HepG2 (cell line): ENCODE measurements around the gene THOC2. TPM values are rescaled to one million over a fixed set of nuclear protein-coding genes. Genes with fewer than 3 reads are reported as not detected.

Source experiments
- MTA3 ChIP-seq: sonication (generic); formaldehyde crosslinking; IDR thresholded peaks from 2 replicates; pipeline ENCODE4 v1.4.0; 2020; ENCODE audit warnings: missing genetic modification reagents
- SUZ12 ChIP-seq: fragments of 150-350 bp; IDR thresholded peaks from 2 replicates; pipeline ENCODE4 v1.6.1; 2014; ENCODE audit warnings: low read depth, low read length
- ZNF234 ChIP-seq: sonication (generic); formaldehyde crosslinking; conservative IDR thresholded peaks from 2 replicates; pipeline ENCODE4 v1.5.1; 2020; ENCODE audit warnings: mild to moderate bottlenecking, missing genetic modification reagents
- ZNF747 ChIP-seq: sonication (generic); formaldehyde crosslinking; IDR thresholded peaks from 2 replicates; pipeline ENCODE4 v1.8.1; 2023; ENCODE audit warnings: missing genetic modification reagents, mild to moderate bottlenecking, borderline replicate concordance
- polyA plus RNA-seq, 8 experiments: library from polyadenylated mRNA; depleted of rRNA in 3 of 8; stranded (reverse) in 7 of 8; unstranded in 1 of 8; fragments of >200 nt; fragmentation: Illumina TruSeq in 4 of 8; extraction: Trizol in 4 of 8; gene quantifications; 2 replicates each; pipeline versions ENCODE4 v1.2.1 to v1.2.3, GENCODE V29; 2011 to 2016; ENCODE audit warnings: low read depth in 4 of 8, missing spikeins in 1 of 8, mixed read lengths in 1 of 8; ENCODE audit not compliant: insufficient read depth in 1 of 8
- total RNA-seq, 5 experiments: library from RNA; depleted of rRNA; stranded (reverse); fragments of >200 nt; fragmentation: Illumina TruSeq; extraction: Trizol; gene quantifications; 2 replicates each; pipeline ENCODE4 v1.2.3, GENCODE V29; 2016; ENCODE audit warnings: low read depth in 1 of 5
- TF ChIP-seq, protein P1 (sequence below): sonication (generic); formaldehyde crosslinking; conservative IDR thresholded peaks from 2 replicates; pipeline ENCODE4 v1.4.0; 2020; ENCODE audit warnings: mild to moderate bottlenecking, missing genetic modification reagents, moderate library complexity
- TF ChIP-seq, protein P2 (sequence below): sonication (generic); formaldehyde crosslinking; IDR thresholded peaks from 2 replicates; pipeline ENCODE4 v1.4.0; 2020; ENCODE audit warnings: missing genetic modification reagents, borderline replicate concordance
- TF ChIP-seq, protein P3 (sequence below): sonication (generic); formaldehyde crosslinking; IDR thresholded peaks from 2 replicates; pipeline ENCODE4 v1.9.0; 2021; ENCODE audit warnings: missing genetic modification reagents, borderline replicate concordance

THOC2 gene
- total and polyA plus RNA-seq, 2 of the 13 experiments (the other 11 are each of a cell fraction or from before 2014, with no cell fraction given) = 87.1 to 101 TPM

- TF ChIP-seq ZNF747 (no peak), ZNF234 (CRISPR knock-in tag) (no peak), SUZ12 (no peak), MTA3 (CRISPR knock-in tag) (no peak)
- TF ChIP-seq, protein P1, sequence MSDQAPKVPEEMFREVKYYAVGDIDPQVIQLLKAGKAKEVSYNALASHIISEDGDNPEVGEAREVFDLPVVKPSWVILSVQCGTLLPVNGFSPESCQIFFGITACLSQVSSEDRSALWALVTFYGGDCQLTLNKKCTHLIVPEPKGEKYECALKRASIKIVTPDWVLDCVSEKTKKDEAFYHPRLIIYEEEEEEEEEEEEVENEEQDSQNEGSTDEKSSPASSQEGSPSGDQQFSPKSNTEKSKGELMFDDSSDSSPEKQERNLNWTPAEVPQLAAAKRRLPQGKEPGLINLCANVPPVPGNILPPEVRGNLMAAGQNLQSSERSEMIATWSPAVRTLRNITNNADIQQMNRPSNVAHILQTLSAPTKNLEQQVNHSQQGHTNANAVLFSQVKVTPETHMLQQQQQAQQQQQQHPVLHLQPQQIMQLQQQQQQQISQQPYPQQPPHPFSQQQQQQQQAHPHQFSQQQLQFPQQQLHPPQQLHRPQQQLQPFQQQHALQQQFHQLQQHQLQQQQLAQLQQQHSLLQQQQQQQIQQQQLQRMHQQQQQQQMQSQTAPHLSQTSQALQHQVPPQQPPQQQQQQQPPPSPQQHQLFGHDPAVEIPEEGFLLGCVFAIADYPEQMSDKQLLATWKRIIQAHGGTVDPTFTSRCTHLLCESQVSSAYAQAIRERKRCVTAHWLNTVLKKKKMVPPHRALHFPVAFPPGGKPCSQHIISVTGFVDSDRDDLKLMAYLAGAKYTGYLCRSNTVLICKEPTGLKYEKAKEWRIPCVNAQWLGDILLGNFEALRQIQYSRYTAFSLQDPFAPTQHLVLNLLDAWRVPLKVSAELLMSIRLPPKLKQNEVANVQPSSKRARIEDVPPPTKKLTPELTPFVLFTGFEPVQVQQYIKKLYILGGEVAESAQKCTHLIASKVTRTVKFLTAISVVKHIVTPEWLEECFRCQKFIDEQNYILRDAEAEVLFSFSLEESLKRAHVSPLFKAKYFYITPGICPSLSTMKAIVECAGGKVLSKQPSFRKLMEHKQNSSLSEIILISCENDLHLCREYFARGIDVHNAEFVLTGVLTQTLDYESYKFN = no peak
- TF ChIP-seq, protein P2, sequence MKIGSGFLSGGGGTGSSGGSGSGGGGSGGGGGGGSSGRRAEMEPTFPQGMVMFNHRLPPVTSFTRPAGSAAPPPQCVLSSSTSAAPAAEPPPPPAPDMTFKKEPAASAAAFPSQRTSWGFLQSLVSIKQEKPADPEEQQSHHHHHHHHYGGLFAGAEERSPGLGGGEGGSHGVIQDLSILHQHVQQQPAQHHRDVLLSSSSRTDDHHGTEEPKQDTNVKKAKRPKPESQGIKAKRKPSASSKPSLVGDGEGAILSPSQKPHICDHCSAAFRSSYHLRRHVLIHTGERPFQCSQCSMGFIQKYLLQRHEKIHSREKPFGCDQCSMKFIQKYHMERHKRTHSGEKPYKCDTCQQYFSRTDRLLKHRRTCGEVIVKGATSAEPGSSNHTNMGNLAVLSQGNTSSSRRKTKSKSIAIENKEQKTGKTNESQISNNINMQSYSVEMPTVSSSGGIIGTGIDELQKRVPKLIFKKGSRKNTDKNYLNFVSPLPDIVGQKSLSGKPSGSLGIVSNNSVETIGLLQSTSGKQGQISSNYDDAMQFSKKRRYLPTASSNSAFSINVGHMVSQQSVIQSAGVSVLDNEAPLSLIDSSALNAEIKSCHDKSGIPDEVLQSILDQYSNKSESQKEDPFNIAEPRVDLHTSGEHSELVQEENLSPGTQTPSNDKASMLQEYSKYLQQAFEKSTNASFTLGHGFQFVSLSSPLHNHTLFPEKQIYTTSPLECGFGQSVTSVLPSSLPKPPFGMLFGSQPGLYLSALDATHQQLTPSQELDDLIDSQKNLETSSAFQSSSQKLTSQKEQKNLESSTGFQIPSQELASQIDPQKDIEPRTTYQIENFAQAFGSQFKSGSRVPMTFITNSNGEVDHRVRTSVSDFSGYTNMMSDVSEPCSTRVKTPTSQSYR = peak; percentile 26; the same call in 1 of the 2 replicates
- TF ChIP-seq, protein P3, sequence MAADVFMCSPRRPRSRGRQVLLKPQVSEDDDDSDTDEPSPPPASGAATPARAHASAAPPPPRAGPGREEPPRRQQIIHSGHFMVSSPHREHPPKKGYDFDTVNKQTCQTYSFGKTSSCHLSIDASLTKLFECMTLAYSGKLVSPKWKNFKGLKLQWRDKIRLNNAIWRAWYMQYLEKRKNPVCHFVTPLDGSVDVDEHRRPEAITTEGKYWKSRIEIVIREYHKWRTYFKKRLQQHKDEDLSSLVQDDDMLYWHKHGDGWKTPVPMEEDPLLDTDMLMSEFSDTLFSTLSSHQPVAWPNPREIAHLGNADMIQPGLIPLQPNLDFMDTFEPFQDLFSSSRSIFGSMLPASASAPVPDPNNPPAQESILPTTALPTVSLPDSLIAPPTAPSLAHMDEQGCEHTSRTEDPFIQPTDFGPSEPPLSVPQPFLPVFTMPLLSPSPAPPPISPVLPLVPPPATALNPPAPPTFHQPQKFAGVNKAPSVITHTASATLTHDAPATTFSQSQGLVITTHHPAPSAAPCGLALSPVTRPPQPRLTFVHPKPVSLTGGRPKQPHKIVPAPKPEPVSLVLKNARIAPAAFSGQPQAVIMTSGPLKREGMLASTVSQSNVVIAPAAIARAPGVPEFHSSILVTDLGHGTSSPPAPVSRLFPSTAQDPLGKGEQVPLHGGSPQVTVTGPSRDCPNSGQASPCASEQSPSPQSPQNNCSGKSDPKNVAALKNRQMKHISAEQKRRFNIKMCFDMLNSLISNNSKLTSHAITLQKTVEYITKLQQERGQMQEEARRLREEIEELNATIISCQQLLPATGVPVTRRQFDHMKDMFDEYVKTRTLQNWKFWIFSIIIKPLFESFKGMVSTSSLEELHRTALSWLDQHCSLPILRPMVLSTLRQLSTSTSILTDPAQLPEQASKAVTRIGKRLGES (CRISPR knock-in tag) = no peak
Measured at GRCh38 chrX:123648028-123648810, 84.6 kb downstream of the THOC2 start (continued).
